Measurements from ENCODE around the gene TMEM14A. TPM values are rescaled to one million over a fixed set of nuclear protein-coding genes. Genes with fewer than 3 reads are reported as not detected.
"Not testable (repeated sequence)": the region's sequence is repeated elsewhere in the genome, so short reads cannot be mapped to it uniquely, and the experiment has no call there.

TMEM14A gene
- total RNA-seq, 1 experiment from 2014 or later, result 7.3 TPM

- Histone ChIP-seq H3T11ph (ENCODE audit: low read length) (no peak overlapping the region), H3K18ac (ENCODE audit: insufficient read length, low read depth, low read length) (no peak overlapping the region), H3K79me2 (ENCODE audit: insufficient read depth, low read length) (no peaks in the 10 kb centered on the region), H4K91ac (ENCODE audit: insufficient read length, low read depth, low read length) (no peak overlapping the region), H4K5ac (ENCODE audit: insufficient read length, low read depth, low read length) (no peak overlapping the region), H3K56ac (ENCODE audit: insufficient read length, low read depth, low read length) (no peak overlapping the region), H4K20me1 (ENCODE audit: control insufficient read depth, insufficient read depth, insufficient read length) (no peaks in the 10 kb centered on the region), H2BK120ac (ENCODE audit: low read depth, low read length, poor library complexity, severe bottlenecking) (no peak overlapping the region), H3K4ac (ENCODE audit: low read depth, low read length) (no peak overlapping the region), H3K9ac (ENCODE audit: extremely low read depth, insufficient read length, low read length) (no peak overlapping the region), H3K23me2 (ENCODE audit: insufficient read length, low read depth, low read length, poor library complexity, severe bottlenecking) (no peaks in the 10 kb centered on the region), H3K27ac (ENCODE audit: insufficient read length, low read depth, low read length) (no peak overlapping the region), H3K4me1 (ENCODE audit: insufficient read depth, low read length) (no peaks in the 10 kb centered on the region), H3K4me2 (ENCODE audit: insufficient read depth, insufficient read length, low read length) (no peak overlapping the region), H3K27me3 (ENCODE audit: insufficient read depth, low read length) (no peaks in the 10 kb centered on the region), H3K9me3 (ENCODE audit: control insufficient read depth, low read depth, low read length) (no peaks in the 10 kb centered on the region), H2BK20ac (ENCODE audit: low read depth, low read length, poor library complexity, severe bottlenecking) (no peak overlapping the region), H4K8ac (replicated peaks; ENCODE audit: insufficient read length, low read depth, low read length) (no peak overlapping the region), H3K14ac (ENCODE audit: insufficient read depth, low read length) (no peak overlapping the region), H3K23ac (ENCODE audit: insufficient read length, low read depth, low read length) (no peak overlapping the region), H2BK15ac (ENCODE audit: low read depth, low read length) (no peak overlapping the region), H2AK5ac (ENCODE audit: insufficient read length, low read length) (no peak overlapping the region), H3K79me1 (ENCODE audit: insufficient read depth, low read depth, low read length, poor library complexity, severe bottlenecking) (no peaks in the 10 kb centered on the region), H2AFZ (ENCODE audit: low read length) (no peak overlapping the region), H2BK5ac (ENCODE audit: insufficient read length, low read length) (no peak overlapping the region), H2BK12ac (ENCODE audit: insufficient read length, low read depth, low read length) (no peak overlapping the region)
- Mint-ChIP-seq H3K9me3 (peaks cover 4 to 12% of the 10 kb centered on the region in 2 experiments), H3K36me3 (ENCODE audit: insufficient read depth in 1 of 3, low read depth in 3 of 3) (peaks cover 0 to 6% (median 2%) of the 10 kb centered on the region in 3 experiments; a peak in 2 of 7 replicates), H3K4me3 (no peak overlapping the region), H3K27ac (no peak overlapping the region), H3K27me3 (ENCODE audit: low read depth) (peaks cover 4% of the 10 kb centered on the region), H3K4me1 (no peaks in the 10 kb centered on the region)
- no CpG with 5 or more reads among the region's 2 CpGs for WGBS (ENCODE audit: extremely low coverage, insufficient read length, low lambda C conversion rate)
- TF ChIP-seq CTCF (conservative IDR thresholded peaks at IDR 0.05), result no peak
- DNase-seq, result no peak
Measured at GRCh38 chr6:52712136-52712535, 41.2 kb downstream of the TMEM14A start.

GRCh38 chr6:52714761-52715160, 43.8 kb downstream of the TMEM14A start:
- H3K27ac Mint-ChIP-seq; H3K27me3 Mint-ChIP-seq (ENCODE audit: low read depth); H2BK20ac ChIP-seq (ENCODE audit: low read depth, low read length, poor library complexity, severe bottlenecking); H2AFZ ChIP-seq (ENCODE audit: low read length); H3K4me2 ChIP-seq (ENCODE audit: insufficient read depth, insufficient read length, low read length); H3K4me1 Mint-ChIP-seq; H3K79me2 ChIP-seq (ENCODE audit: insufficient read depth, low read length); H3K23ac ChIP-seq (ENCODE audit: insufficient read length, low read depth, low read length); H2BK5ac ChIP-seq (ENCODE audit: insufficient read length, low read length); H3K14ac ChIP-seq (ENCODE audit: insufficient read depth, low read length); H2BK15ac ChIP-seq (ENCODE audit: low read depth, low read length); DNase-seq; H3K9me3 Mint-ChIP-seq; H3K9ac ChIP-seq (ENCODE audit: extremely low read depth, insufficient read length, low read length); H4K91ac ChIP-seq (ENCODE audit: insufficient read length, low read depth, low read length); H3K9me3 ChIP-seq (ENCODE audit: control insufficient read depth, low read depth, low read length); H3K36me3 Mint-ChIP-seq (ENCODE audit: insufficient read depth in 1 of 3, low read depth in 3 of 3); H3K4ac ChIP-seq (ENCODE audit: low read depth, low read length); H4K20me1 ChIP-seq (ENCODE audit: control insufficient read depth, insufficient read depth, insufficient read length); H3K27ac ChIP-seq (ENCODE audit: insufficient read length, low read depth, low read length); H2BK120ac ChIP-seq (ENCODE audit: low read depth, low read length, poor library complexity, severe bottlenecking); H3K4me3 Mint-ChIP-seq; H2BK12ac ChIP-seq (ENCODE audit: insufficient read length, low read depth, low read length); H3K27me3 ChIP-seq (ENCODE audit: insufficient read depth, low read length); H3K56ac ChIP-seq (ENCODE audit: insufficient read length, low read depth, low read length); H4K8ac ChIP-seq (replicated peaks; ENCODE audit: insufficient read length, low read depth, low read length); H3T11ph ChIP-seq (ENCODE audit: low read length); H3K79me1 ChIP-seq (ENCODE audit: insufficient read depth, low read depth, low read length, poor library complexity, severe bottlenecking); H3K23me2 ChIP-seq (ENCODE audit: insufficient read length, low read depth, low read length, poor library complexity, severe bottlenecking); H4K5ac ChIP-seq (ENCODE audit: insufficient read length, low read depth, low read length); H2AK5ac ChIP-seq (ENCODE audit: insufficient read length, low read length); H3K4me1 ChIP-seq (ENCODE audit: insufficient read depth, low read length); H3K18ac ChIP-seq (ENCODE audit: insufficient read length, low read depth, low read length): not testable (repeated sequence)
- no CpG with 5 or more reads among the region's 9 CpGs for whole genome bisulfite sequencing (ENCODE audit: extremely low coverage, insufficient read length, low lambda C conversion rate)
